B cell (primary cell): ENCODE measurements around the gene SCMH1. TPM values are rescaled to one million over a fixed set of nuclear protein-coding genes. Genes with fewer than 3 reads are reported as not detected.

Experiments
- ATAC-seq: fragments of 200-7000 bp; cut with Tn5 transposase; one replicate; pipeline ENCODE4 v1.10.0; 2021; ENCODE audit warnings: low read depth, mild to moderate bottlenecking, moderate number of reproducible peaks, moderate library complexity
- CTCF ChIA-PET: fragments of 350-600 bp; sonication (Branson Sonifier 250); formaldehyde crosslinking; loops from one replicate; lab custom pipeline; 2021; ENCODE audit warnings: antibody characterized with exemption, inconsistent platforms; lab: Charles Lee
- POLR2A ChIA-PET: fragments of 350-600 bp; sonication (Branson Sonifier 250); formaldehyde crosslinking; loops from one replicate; lab custom pipeline; 2021; ENCODE audit warnings: antibody characterized with exemption; lab: Charles Lee
- DNase-seq: peaks from one replicate; pipeline ENCODE4 v3.0.0; 2013
- H2AFZ ChIP-seq: 2 replicates; pipeline ENCODE4 v1.6.1; 2012; ENCODE audit warnings: mild to moderate bottlenecking, low read depth, low read length; ENCODE audit not compliant: insufficient read depth, poor library complexity, severe bottlenecking
- H3K27ac ChIP-seq, 2 donors: 1 replicate in 1 of 2; 2 replicates in 1 of 2; pipeline ENCODE4 v1.5.1; 2012 to 2013; ENCODE audit warnings: low read length in 2 of 2, mild to moderate bottlenecking in 2 of 2, moderate library complexity in 1 of 2
- H3K27me3 ChIP-seq, 4 experiments: fragments of 200-600 bp in 1 of 4; sonication (generic) in 1 of 4; replicated peaks in 1 of 4; 1 replicate in 2 of 4; 2 replicates in 2 of 4; pipeline versions ENCODE4 v1.6.1 to v1.7.0; 2013 to 2016; ENCODE audit warnings: low read length in 3 of 4, mild to moderate bottlenecking in 2 of 4, mixed read lengths in 1 of 4, moderate library complexity in 1 of 4; ENCODE audit not compliant: insufficient read depth in 4 of 4, control insufficient read depth in 3 of 4; ENCODE audit errors: control extremely low read depth in 1 of 4
- H3K36me3 ChIP-seq, 2 experiments: replicated peaks in 1 of 2; 1 replicate in 1 of 2; 2 replicates in 1 of 2; pipeline versions ENCODE4 v1.6.1 to v1.7.1; 2013; ENCODE audit warnings: low read length in 1 of 2; ENCODE audit not compliant: insufficient read depth in 2 of 2, control insufficient read depth in 1 of 2; ENCODE audit errors: control extremely low read depth in 1 of 2, extremely low read depth in 1 of 2
- H3K4me1 ChIP-seq, 2 donors: fragments of 200-600 bp in 1 of 2; sonication (generic) in 1 of 2; 1 replicate in 1 of 2; 2 replicates in 1 of 2; pipeline versions ENCODE4 v1.5.1 to v1.6.1; 2013 to 2017; ENCODE audit warnings: low read length in 2 of 2; ENCODE audit not compliant: control insufficient read depth in 2 of 2, insufficient read depth in 2 of 2
- H3K4me2 ChIP-seq: replicated peaks from 2 replicates; pipeline ENCODE3; 2012; ENCODE audit warnings: mild to moderate bottlenecking, low read depth, low read length; ENCODE audit not compliant: poor library complexity, severe bottlenecking
- H3K4me3 ChIP-seq, 5 experiments: fragments of 200-600 bp in 1 of 5; sonication (generic) in 1 of 5; 1 replicate in 3 of 5; 2 replicates in 2 of 5; pipeline versions ENCODE4 v1.5.1 to v1.7.0; 2011 to 2016; ENCODE audit warnings: low read length in 4 of 5, mild to moderate bottlenecking in 4 of 5, low read depth in 2 of 5, control low read depth in 1 of 5, moderate library complexity in 1 of 5; ENCODE audit not compliant: insufficient read depth in 1 of 5; ENCODE audit errors: control extremely low read depth in 1 of 5, extremely low read depth in 1 of 5
- H3K79me2 ChIP-seq: fragments of 200-600 bp; sonication (generic); one replicate; pipeline ENCODE4 v1.6.0; 2016; ENCODE audit warnings: low read length; ENCODE audit not compliant: control insufficient read depth, insufficient read depth
- H3K9ac ChIP-seq: fragments of 200-600 bp; sonication (generic); 2 replicates; pipeline ENCODE4 v1.6.1; 2017; ENCODE audit warnings: mild to moderate bottlenecking, low read length, moderate library complexity
- H3K9me3 ChIP-seq, 3 donors: one replicate each; pipeline versions ENCODE4 v1.6.1 to v1.7.1; 2013; ENCODE audit warnings: low read length in 2 of 3; ENCODE audit not compliant: control insufficient read depth in 2 of 3, insufficient read depth in 1 of 3; ENCODE audit errors: control extremely low read depth in 1 of 3
- H4K20me1 ChIP-seq: 2 replicates; pipeline ENCODE4 v1.6.0; 2012; ENCODE audit warnings: mild to moderate bottlenecking, low read length; ENCODE audit not compliant: insufficient read depth, control insufficient read depth, poor library complexity, severe bottlenecking
- H3K27ac Mint-ChIP-seq: one replicate; pipeline ENCODE4 v1.8.0; 2021; ENCODE audit warnings: mixed read lengths
- H3K27me3 Mint-ChIP-seq: one replicate; pipeline ENCODE4 v1.8.0; 2021; ENCODE audit warnings: mixed read lengths
- H3K4me1 Mint-ChIP-seq: one replicate; pipeline ENCODE4 v1.8.0; 2021; ENCODE audit warnings: mixed read lengths
- H3K4me3 Mint-ChIP-seq: one replicate; pipeline ENCODE4 v1.8.0; 2021; ENCODE audit warnings: mixed read lengths
- H3K9me3 Mint-ChIP-seq: one replicate; pipeline ENCODE4 v1.8.0; 2022; ENCODE audit warnings: mixed read lengths; ENCODE audit not compliant: insufficient read depth
- EZH2 ChIP-seq: IDR thresholded peaks from 2 replicates; pipeline ENCODE4 v1.6.1; 2012; ENCODE audit warnings: borderline replicate concordance, low read depth, mild to moderate bottlenecking, moderate library complexity, low read length; ENCODE audit not compliant: insufficient read depth, poor library complexity, severe bottlenecking
- WGBS: methylation state at CpG from one replicate; pipeline ENCODE4 v1.1.5; 2013; ENCODE audit warnings: missing lambda C conversion rate; ENCODE audit not compliant: insufficient coverage; 5-methylcytosine and 5-hydroxymethylcytosine counted together
- intact Hi-C: fragments of 100-400 bp; cut with micrococcal nuclease; formaldehyde crosslinking; loops from one replicate; pipeline ENCODE4 v1.10.0; 2022
- polyA plus RNA-seq: library from polyadenylated mRNA; depleted of rRNA; stranded (reverse); fragments of >200 nt; gene quantifications from 2 replicates; pipeline ENCODE4 v1.2.3, GENCODE V29; 2012
- total RNA-seq, 2 donors: library from RNA; stranded (reverse); fragments of 120-200 nt in 1 of 2; gene quantifications; 1 replicate in 1 of 2; 2 replicates in 1 of 2; pipeline versions ENCODE4 v1.2.3 to v1.2.4, GENCODE V29; 2013 to 2022
- TF ChIP-seq, protein P1 (sequence below): fragments of 200-600 bp; IDR thresholded peaks from one replicate; pipeline ENCODE4 v1.8.0; 2022; ENCODE audit warnings: antibody characterized with exemption, mild to moderate bottlenecking

Gene SCMH1
- total and polyA plus RNA-seq, 2 donors (not counting 1 experiment from before 2014, with no cell fraction given), result 29.4 to 33.3 TPM

DNA sequence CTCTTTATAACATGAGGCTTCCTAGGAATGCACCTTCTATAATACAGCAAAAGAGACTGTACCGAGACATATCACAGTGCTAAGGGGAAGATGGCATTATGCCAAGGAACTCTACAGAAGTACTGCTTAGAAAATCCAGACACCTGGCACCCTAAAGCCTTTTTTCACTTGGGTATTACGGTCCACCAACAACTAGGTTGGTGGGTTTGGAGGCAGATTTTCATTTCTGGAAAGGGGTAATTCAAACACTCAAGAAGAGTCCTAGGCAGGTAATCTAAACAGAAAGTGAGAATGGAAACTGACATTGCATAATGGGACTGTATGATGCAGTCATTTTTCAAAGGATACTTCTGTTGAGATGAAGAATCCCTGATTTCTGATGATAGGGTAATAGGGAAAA, 19.6 kb downstream of the SCMH1 start:
- Mint-ChIP-seq H3K4me1 (peaks cover 10% of the 10 kb centered on the region), H3K27me3 (no peaks in the 10 kb centered on the region)

GRCh38 chr1:41221995-41222394, 20.1 kb downstream of the SCMH1 start:
- H3K4me2 ChIP-seq, result no peak overlapping the region
- no peak for ATAC-seq

More for the DNA sequence above, 19.6 kb downstream of the SCMH1 start:
- Histone ChIP-seq H3K9ac (no peak overlapping the region), H3K27me3 (no peaks in the 10 kb centered on the region), H3K4me1 (no peaks in the 10 kb centered on the region), H2AFZ (no peak overlapping the region), H3K4me3 (no peak overlapping the region), H4K20me1 (peaks cover 4% of the 10 kb centered on the region), H3K36me3 (peaks cover 0 to 6% of the 10 kb centered on the region in 2 experiments), H3K4me2 (no peak overlapping the region), H3K9me3 (peaks cover 8 to 19% (median 17%) of the 10 kb centered on the region in 3 donors), H3K27ac (no peak overlapping the region), H3K79me2 (peaks cover 40% of the 10 kb centered on the region)
- no CpG with 5 or more reads among the region's 2 CpGs for WGBS
- Mint-ChIP-seq H3K9me3 (peaks cover 2% of the 10 kb centered on the region), H3K27ac (no peak overlapping the region), H3K4me3 (no peak overlapping the region)
- intact Hi-C loops, result no loop called here
- ATAC-seq, result no peak
- CTCF ChIA-PET, result no interaction called here
- no peak for TF ChIP-seq EZH2
- DNase-seq, result no peak
- POLR2A ChIA-PET, result no interaction called here

More at GRCh38 chr1:41221995-41222394, 20.1 kb downstream of the SCMH1 start:
- Histone ChIP-seq H3K4me3 (no peak overlapping the region), H3K27me3 (no peaks in the 10 kb centered on the region), H3K36me3 (peaks cover 0 to 7% of the 10 kb centered on the region in 2 experiments), H3K4me1 (no peaks in the 10 kb centered on the region), H2AFZ (no peak overlapping the region), H3K27ac (no peak overlapping the region), H3K9me3 (peaks cover 10 to 24% (median 19%) of the 10 kb centered on the region in 3 donors), H4K20me1 (peaks cover 4% of the 10 kb centered on the region), H3K79me2 (peaks cover 40% of the 10 kb centered on the region), H3K9ac (no peak overlapping the region)
- POLR2A ChIA-PET, result no interaction called here
- H3K4me1 Mint-ChIP-seq, result peaks cover 13% of the 10 kb centered on the region
- no peak overlapping the region for H3K27ac Mint-ChIP-seq
- H3K27me3 Mint-ChIP-seq, result no peaks in the 10 kb centered on the region
- no peak overlapping the region for H3K4me3 Mint-ChIP-seq
- intact Hi-C loops, result no loop called here
- no peak for DNase-seq
- peaks cover 5% of the 10 kb centered on the region for H3K9me3 Mint-ChIP-seq
- CTCF ChIA-PET, result no interaction called here
- TF ChIP-seq, protein P1, sequence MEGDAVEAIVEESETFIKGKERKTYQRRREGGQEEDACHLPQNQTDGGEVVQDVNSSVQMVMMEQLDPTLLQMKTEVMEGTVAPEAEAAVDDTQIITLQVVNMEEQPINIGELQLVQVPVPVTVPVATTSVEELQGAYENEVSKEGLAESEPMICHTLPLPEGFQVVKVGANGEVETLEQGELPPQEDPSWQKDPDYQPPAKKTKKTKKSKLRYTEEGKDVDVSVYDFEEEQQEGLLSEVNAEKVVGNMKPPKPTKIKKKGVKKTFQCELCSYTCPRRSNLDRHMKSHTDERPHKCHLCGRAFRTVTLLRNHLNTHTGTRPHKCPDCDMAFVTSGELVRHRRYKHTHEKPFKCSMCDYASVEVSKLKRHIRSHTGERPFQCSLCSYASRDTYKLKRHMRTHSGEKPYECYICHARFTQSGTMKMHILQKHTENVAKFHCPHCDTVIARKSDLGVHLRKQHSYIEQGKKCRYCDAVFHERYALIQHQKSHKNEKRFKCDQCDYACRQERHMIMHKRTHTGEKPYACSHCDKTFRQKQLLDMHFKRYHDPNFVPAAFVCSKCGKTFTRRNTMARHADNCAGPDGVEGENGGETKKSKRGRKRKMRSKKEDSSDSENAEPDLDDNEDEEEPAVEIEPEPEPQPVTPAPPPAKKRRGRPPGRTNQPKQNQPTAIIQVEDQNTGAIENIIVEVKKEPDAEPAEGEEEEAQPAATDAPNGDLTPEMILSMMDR, result no peak
- no peak for TF ChIP-seq EZH2
